Subcutaneous adipose tissue (tissue), 4 donors: ENCODE measurements around the gene S100A5. TPM values are rescaled to one million over a fixed set of nuclear protein-coding genes. Genes with fewer than 3 reads are reported as not detected.

Experiments
- total RNA-seq, 4 donors: library from RNA; depleted of rRNA; stranded (reverse); fragments of >200 nt; gene quantifications; one replicate each; pipeline ENCODE4 v1.1.0, GENCODE V29; 2016
- TF ChIP-seq, protein P1 (sequence below): fragments of 450-650 bp; IDR thresholded peaks from one replicate; pipeline ENCODE4 v1.5.1; 2016; ENCODE audit warnings: low read depth, mild to moderate bottlenecking, control low read depth, antibody characterized with exemption, moderate library complexity

S100A5 gene
- total RNA-seq, 4 donors from 2014 or later = not detected

- TF ChIP-seq, protein P1, sequence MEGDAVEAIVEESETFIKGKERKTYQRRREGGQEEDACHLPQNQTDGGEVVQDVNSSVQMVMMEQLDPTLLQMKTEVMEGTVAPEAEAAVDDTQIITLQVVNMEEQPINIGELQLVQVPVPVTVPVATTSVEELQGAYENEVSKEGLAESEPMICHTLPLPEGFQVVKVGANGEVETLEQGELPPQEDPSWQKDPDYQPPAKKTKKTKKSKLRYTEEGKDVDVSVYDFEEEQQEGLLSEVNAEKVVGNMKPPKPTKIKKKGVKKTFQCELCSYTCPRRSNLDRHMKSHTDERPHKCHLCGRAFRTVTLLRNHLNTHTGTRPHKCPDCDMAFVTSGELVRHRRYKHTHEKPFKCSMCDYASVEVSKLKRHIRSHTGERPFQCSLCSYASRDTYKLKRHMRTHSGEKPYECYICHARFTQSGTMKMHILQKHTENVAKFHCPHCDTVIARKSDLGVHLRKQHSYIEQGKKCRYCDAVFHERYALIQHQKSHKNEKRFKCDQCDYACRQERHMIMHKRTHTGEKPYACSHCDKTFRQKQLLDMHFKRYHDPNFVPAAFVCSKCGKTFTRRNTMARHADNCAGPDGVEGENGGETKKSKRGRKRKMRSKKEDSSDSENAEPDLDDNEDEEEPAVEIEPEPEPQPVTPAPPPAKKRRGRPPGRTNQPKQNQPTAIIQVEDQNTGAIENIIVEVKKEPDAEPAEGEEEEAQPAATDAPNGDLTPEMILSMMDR = no peak
These were observed 45.7 kb downstream of the S100A5 start for GRCh38 chr1:153494976-153495535.

DNA sequence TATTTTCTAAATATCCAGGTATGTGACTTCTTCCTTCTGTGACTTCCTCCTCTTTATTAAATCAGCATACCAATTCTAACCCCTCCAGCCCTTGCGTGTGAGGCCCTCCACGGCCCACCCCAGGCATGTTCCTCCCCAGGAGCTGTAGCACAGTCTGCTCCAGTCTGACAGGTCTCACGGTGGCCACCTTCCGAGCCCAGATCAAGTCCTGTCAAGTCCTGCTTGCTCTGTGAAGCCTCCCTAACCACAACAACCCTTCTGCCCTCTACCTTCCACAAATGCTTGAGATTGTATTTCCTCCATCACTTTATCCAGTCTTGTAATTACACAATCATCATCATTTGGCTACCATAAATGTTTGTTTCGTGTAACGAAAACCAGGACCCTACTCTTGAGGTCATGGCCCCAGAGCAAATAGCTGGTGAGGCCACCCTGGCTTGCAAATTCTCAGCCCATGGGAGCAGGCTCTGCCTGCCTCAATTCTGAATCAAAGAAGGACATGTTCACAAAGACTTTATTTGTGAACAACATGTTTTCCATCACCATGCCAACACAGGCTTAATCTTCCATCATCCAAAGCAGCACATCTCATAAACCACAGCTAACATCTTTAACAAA lies 47.3 kb downstream of the S100A5 start:
- TF ChIP-seq, protein P1 = no peak

- TF ChIP-seq, protein P1 = no peak
These were observed 50.3 kb downstream of the S100A5 start for GRCh38 chr1:153490272-153491051.

DNA sequence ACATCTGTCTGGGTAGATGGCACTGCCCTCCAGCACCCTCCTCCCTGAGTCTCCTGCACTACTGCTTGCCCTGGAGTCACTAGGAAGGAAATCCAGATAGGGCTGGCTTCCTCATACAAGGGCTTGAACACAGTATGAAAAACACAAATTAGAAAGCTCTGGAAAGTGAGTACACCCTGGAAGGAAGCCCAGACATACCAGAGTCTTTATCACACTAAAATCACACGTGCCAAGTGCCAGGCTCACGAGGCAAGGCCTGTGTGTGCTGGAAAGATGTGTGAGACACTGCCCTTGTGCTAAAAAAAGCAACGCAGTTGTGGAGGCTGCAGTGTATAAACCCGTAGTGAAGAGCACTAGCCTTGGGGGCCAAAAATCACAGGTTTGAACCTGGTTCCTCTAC lies 52.0 kb downstream of the S100A5 start:
- TF ChIP-seq, protein P1 = no peak

DNA sequence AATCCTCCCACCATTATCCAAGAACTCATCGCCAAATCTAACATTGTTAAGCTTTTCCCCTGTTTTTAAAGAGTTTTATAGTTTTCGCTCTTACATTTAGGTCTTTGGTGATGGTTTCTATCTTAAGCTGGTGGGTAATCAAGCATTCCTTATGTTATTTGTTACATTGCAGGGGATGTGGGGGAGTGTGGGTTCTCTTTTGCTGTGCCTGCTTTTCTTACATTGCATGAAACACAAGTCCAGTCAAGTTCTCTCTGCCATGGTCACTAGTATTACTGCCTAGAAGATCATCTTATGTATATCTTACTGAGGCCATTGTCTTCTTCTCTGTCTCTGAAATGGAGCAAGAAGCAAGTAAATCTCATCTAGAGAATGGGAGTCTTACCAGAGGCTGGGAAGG lies 53.0 kb downstream of the S100A5 start:
- TF ChIP-seq, protein P1 = no peak

Other genes starting within 250 kb of the S100A5 start
- not detected for gene PGLYRP3, start 228.0 kb downstream of the S100A5 start, total RNA-seq
- not detected for gene PGLYRP4, start 192.1 kb downstream of the S100A5 start, total RNA-seq
- 100 to 1,000 TPM; 139 to 382 (median 280) TPM for gene S100A9, start 183.1 kb downstream of the S100A5 start, total RNA-seq
- 1 to 10 TPM in 2 of 4 donors, not detected in 2; 4.0 to 6.8 TPM for gene S100A12, start 165.3 kb downstream of the S100A5 start, total RNA-seq
- 100 to 1,000 TPM in 1 of 4 donors, 10 to 100 TPM in 3; 13.6 to 129 (median 20.6) TPM for gene S100A8, start 149.9 kb downstream of the S100A5 start, total RNA-seq
- not detected for gene S100A7A, start 124.4 kb downstream of the S100A5 start, total RNA-seq
- not detected for gene S100A7, start 80.3 kb downstream of the S100A5 start, total RNA-seq
- 1,000 to 10,000 TPM in 2 of 4 donors, 100 to 1,000 TPM in 2; 538 to 1,309 (median 968) TPM for gene S100A6, start 4.9 kb downstream of the S100A5 start, total RNA-seq
- gene S100A4, start 4.9 kb upstream of the S100A5 start, total RNA-seq = 1,000 to 10,000 TPM in 3 of 4 donors, 100 to 1,000 TPM in 1; 497 to 1,679 (median 1,241) TPM
- gene S100A3, start 8.3 kb upstream of the S100A5 start, total RNA-seq = 1 to 10 TPM; 2.6 to 8.3 (median 3.1) TPM
- gene S100A2, start 24.9 kb upstream of the S100A5 start, total RNA-seq = 1 to 10 TPM in 2 of 4 donors, not detected in 2; 1.3 to 2.2 TPM
- 10 to 100 TPM; 46.2 to 84.5 (median 66.6) TPM for gene S100A16, start 72.2 kb upstream of the S100A5 start, total RNA-seq
- gene S100A14, start 75.4 kb upstream of the S100A5 start, total RNA-seq = under 1 TPM in 1 of 4 donors, not detected in 3; 0.65 TPM
- 100 to 1,000 TPM; 142 to 282 (median 278) TPM for gene S100A13, start 86.6 kb upstream of the S100A5 start, total RNA-seq
- gene S100A1, start 87.5 kb upstream of the S100A5 start, total RNA-seq = 100 to 1,000 TPM in 1 of 4 donors, 10 to 100 TPM in 1, 1 to 10 TPM in 1, under 1 TPM in 1; 0.66 to 132 (median 17.2) TPM
- gene CHTOP, start 93.1 kb upstream of the S100A5 start, total RNA-seq = 10 to 100 TPM; 39.1 to 64.1 (median 45.7) TPM
- gene SNAPIN, start 117.8 kb upstream of the S100A5 start, total RNA-seq = 10 to 100 TPM; 53.7 to 80.1 (median 65.9) TPM
- gene ILF2, start 130.1 kb upstream of the S100A5 start, total RNA-seq = 100 to 1,000 TPM in 1 of 4 donors, 10 to 100 TPM in 3; 59.3 to 125 (median 78.5) TPM
- gene NPR1, start 137.8 kb upstream of the S100A5 start, total RNA-seq = 100 to 1,000 TPM in 2 of 4 donors, 10 to 100 TPM in 2; 49.1 to 220 (median 88.8) TPM
- 10 to 100 TPM; 39.1 to 53.9 (median 47.1) TPM for gene INTS3, start 187.1 kb upstream of the S100A5 start, total RNA-seq
- gene SLC27A3, start 234.5 kb upstream of the S100A5 start, total RNA-seq = 100 to 1,000 TPM in 1 of 4 donors, 10 to 100 TPM in 3; 20.4 to 104 (median 46.0) TPM